Mesodermal cell (in vitro differentiated cells): ENCODE data around the gene OGFOD2. TPM values are rescaled to one million over a fixed set of nuclear protein-coding genes. Genes with fewer than 3 reads are reported as not detected.

ENCODE experiments used
- H3K27ac ChIP-seq: 2 replicates; pipeline ENCODE4 v1.7.0; 2013; ENCODE audit warnings: mild to moderate bottlenecking, low read depth, low read length, moderate library complexity; ENCODE audit not compliant: severe bottlenecking
- H3K36me3 ChIP-seq: 2 replicates; pipeline ENCODE4 v1.7.1; 2013; ENCODE audit warnings: mild to moderate bottlenecking, low read length, moderate library complexity; ENCODE audit not compliant: control insufficient read depth, insufficient read depth
- H3K4me1 ChIP-seq: one replicate; pipeline ENCODE4 v1.7.1; 2013; ENCODE audit warnings: mild to moderate bottlenecking, low read length; ENCODE audit not compliant: insufficient read depth, control insufficient read depth, poor library complexity, severe bottlenecking
- H3K4me3 ChIP-seq: 2 replicates; pipeline ENCODE4 v1.7.0; 2013; ENCODE audit warnings: low read length, control low read depth, mild to moderate bottlenecking; ENCODE audit not compliant: insufficient read depth, poor library complexity, severe bottlenecking; ENCODE audit errors: extremely low read depth
- H3K9me3 ChIP-seq: 2 replicates; pipeline ENCODE4 v1.7.1; 2013; ENCODE audit warnings: mild to moderate bottlenecking, low read length, moderate library complexity; ENCODE audit not compliant: control insufficient read depth
- whole genome bisulfite sequencing, 2 experiments: methylation state at CpG; one replicate each; pipeline ENCODE4 v1.1.5; 2013; ENCODE audit warnings: missing lambda C conversion rate in 2 of 2; ENCODE audit not compliant: insufficient coverage in 2 of 2; 5-methylcytosine and 5-hydroxymethylcytosine counted together
- polyA plus RNA-seq, 2 experiments: library from polyadenylated mRNA; stranded (reverse); fragments of 50-300 nt; gene quantifications; one replicate each; pipeline ENCODE4 v1.2.3, GENCODE V29; 2013

The OGFOD2 gene
- polyA plus RNA-seq (2013, experiment 1 of 2), result 7.4 TPM
- polyA plus RNA-seq (2013, experiment 2 of 2), result 9.9 TPM

DNA sequence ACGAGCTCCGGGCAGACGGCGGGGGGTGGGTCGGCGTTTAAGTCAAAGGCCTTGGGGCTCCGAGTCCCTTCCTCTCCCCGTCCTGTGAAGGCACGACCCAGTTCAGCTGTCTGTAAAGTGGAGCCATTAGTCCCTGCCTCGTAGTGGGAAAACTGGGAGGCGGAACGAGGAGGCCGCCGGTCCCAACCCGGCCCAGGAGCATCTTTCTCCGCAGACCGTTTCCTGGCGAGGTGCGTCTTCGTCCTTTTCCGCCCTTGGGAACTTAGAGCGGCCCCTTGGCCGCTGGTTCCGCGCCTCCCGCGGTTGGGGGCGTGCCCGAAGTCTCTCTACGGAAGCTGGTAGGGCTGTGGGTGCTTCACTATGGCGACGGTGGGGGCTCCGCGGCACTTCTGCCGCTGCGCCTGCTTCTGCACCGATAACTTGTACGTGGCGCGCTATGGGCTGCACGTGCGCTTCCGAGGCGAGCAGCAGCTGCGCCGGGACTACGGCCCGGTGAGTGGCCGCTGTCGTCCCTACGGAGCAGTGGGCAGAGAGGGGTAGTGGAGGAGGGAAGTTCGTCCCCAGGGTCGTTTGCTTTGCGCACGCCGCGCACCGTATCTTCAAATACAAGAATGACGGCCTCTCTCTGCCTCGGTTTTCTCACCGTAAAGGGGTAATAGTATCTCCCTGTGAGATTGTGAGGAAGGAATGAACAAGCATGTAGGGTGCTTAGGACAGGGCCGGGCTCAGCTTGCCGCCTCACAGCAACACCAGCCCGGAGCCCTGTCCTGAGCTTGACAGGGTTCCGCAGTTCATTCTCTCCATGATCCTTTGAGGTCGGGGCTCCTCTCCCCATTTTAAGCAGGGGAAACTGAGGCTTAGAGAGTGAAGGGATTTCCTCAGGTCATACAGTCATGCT is at the start of gene OGFOD2:
Gene OGFOD2, plus strand, starts transcription at position 353 of the 898 bp plus-strand sequence. Its CDS starts 8 bp downstream, at position 361.
- WGBS, 2 experiments, result 1% methylated on average over 55 to 59 of the region's 66 CpGs
- Histone ChIP-seq H3K27ac (peak within 1 kb of the TSS; percentile 97), H3K9me3 (no peaks in the 10 kb centered on the region), H3K4me1 (peaks cover 18% of the 10 kb centered on the region), H3K36me3 (peaks cover 27% of the 10 kb centered on the region), H3K4me3 (peak within 1 kb of the TSS; percentile 97)

DNA sequence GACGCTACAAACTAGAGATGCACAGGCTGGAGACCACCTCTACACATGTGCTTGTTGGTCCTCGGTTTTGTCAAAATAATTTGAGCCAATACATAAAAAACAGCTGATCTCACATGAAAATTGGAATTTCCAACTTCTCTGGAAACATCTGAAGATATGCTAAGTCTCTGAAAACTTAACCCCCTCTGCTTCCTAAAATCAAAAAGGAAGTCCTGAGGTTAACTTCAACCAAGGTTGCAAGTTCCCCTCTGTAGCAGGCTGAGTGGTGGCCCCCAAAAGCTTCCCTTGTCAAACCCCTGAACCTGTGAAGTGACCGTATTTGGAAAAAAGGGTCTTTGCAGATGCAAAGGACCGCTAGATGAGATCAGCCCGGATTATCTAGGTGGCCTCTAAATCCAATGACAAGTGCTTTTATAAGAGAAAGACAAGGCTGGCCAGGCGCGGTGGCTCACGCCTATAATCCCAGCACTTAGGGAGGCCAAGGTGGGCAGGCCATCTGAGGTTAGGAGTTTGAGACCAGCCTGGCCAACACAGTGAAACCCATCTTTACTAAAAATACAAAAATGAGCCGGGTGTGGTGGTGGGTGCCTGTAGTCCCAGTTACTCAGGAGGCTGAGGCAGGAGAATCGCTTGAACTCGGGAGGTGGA is 47.2 kb upstream of the OGFOD2 start:
- no peak overlapping the region for H3K27ac ChIP-seq
- H3K9me3 ChIP-seq, result no peaks in the 10 kb centered on the region
- no peak overlapping the region for H3K4me3 ChIP-seq
- whole genome bisulfite sequencing, 2 experiments, result 89 to 94% methylated on average over 8 of the region's 11 CpGs
- H3K4me1 ChIP-seq, result no peaks in the 10 kb centered on the region
- H3K36me3 ChIP-seq, result no peaks in the 10 kb centered on the region

DNA sequence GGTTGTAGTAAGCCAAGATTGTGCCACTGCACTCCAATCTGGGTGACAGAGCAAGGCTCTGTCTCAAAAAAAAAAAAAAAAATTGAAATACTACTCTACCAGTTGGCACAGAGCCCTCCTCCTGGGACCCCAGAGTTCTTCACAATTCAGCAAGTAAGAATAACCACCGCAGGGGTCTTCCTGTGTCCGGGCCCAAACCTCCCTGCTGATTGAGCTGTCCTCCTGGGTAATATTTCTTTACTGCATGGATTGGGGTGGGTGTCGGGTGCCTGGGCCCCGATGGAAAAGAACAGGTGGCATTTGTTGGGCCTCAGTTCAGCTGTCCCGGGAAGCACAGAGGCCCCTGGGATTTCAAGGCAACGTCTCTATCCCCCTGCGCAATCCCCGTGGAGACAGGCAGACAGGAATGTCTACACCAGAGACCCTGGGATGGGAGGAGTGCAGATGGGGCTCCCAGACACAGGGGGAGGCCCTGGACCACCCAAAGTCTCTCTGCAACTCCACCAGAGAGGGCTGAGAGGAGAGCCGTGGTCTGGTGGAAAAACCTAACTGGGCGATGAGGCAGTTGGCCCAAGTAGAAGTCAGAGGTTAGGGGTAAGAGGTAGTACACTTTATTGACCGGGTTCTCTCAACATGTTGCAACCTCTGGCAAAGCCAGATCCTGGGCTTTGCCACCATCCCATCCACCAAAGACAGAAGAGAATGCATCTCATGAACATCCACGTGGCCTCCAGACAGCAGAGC is 46.5 kb upstream of the OGFOD2 start:
- Histone ChIP-seq H3K27ac (no peak overlapping the region), H3K4me1 (no peaks in the 10 kb centered on the region), H3K4me3 (no peak overlapping the region), H3K9me3 (no peaks in the 10 kb centered on the region), H3K36me3 (no peaks in the 10 kb centered on the region)
- WGBS, 2 experiments, result 83 to 85% methylated on average over 8 to 9 of the region's 12 CpGs

DNA sequence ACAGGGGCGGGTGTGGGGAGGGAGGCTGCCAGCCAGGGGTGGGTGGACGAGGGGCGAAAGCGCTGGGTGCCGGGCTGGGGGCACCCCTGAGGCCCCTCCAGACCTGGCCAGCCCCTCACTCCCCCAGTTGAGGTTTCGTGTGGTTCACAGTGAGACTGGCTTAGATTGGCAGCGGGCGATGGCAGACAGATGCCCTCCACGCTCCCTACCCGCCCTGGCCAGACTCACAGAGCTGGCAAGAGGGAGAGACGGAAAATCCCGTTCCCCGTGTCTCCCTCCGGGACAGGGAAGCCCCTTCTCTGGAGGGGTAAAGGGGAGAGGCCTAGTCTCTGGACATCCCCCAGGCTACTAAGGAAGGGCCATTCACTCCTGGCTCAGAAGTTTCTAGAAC is 45.9 kb upstream of the OGFOD2 start:
- Histone ChIP-seq H3K4me1 (no peaks in the 10 kb centered on the region), H3K9me3 (no peaks in the 10 kb centered on the region), H3K27ac (no peak overlapping the region), H3K36me3 (no peaks in the 10 kb centered on the region), H3K4me3 (no peak overlapping the region)
- WGBS, 2 experiments, result 86 to 97% methylated on average over 13 to 14 of the region's 14 CpGs

DNA sequence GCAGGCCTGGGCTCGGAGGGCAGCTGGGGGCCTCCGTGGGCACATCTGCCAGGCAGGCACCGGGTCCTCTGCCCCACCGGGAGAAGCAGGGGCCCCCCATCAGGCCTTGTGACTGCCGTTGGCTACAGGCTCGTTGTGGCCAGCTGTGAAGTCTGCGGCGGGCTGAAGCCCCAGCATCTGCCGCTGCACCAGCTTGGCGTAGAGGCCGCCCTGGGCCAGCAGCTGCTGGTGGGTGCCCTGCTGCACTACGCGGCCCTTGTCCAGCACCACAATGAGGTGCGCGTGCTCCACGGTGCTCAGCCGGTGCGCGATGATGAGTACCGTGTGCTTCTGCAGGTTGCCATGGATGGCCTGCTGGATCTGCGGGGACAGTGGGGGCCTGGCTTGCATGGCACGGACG is 45.2 kb upstream of the OGFOD2 start:
- Histone ChIP-seq H3K27ac (no peak overlapping the region), H3K9me3 (no peaks in the 10 kb centered on the region), H3K4me3 (no peak overlapping the region), H3K36me3 (no peaks in the 10 kb centered on the region), H3K4me1 (no peaks in the 10 kb centered on the region)
- 94 to 95% methylated on average over 21 to 23 of the region's 23 CpGs for WGBS, 2 experiments

DNA sequence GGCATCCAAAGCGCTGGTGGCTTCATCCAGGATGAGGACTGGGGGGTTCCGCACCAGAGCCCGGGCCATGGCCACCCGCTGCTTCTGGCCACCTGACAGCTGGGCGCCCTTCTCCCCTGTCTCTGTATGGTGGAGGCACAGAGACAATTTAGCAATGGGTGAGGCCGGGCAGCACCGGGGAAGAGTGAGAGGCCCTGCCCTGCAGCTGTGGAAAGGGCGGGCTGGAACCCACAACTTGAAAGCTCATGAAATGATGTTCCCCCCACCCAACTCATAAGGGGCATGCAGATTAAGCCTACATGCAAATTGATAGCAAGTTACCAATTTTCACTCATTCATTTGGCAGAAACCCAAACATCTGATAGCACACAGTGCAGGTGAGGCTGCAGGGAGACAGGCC is 42.8 kb upstream of the OGFOD2 start:
- WGBS, 2 experiments, result 90 to 97% methylated on average over 5 to 8 of the region's 8 CpGs
- Histone ChIP-seq H3K27ac (no peak overlapping the region), H3K4me1 (no peaks in the 10 kb centered on the region), H3K9me3 (no peaks in the 10 kb centered on the region), H3K36me3 (no peaks in the 10 kb centered on the region), H3K4me3 (no peak overlapping the region)

DNA sequence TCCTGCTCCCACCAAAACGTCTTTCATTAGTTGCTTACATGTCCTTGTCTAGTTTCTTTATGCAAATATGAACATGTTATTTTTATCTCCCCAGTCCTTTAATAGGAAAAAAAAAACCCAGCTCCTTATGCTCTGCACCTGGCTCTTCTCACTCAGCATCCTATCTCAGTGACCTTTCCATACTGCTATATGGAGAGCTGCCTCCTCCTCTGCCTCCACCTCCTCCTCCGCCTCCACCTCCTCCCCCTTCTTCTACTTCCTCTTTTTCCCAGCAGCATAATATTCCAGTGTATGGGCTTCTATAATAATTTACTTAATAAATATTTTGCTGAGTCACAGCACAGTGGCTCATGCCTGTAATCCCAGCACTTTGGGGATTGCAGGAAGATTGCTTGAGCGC is 40.3 kb upstream of the OGFOD2 start:
- H3K27ac ChIP-seq, result no peak overlapping the region
- no peaks in the 10 kb centered on the region for H3K9me3 ChIP-seq
- WGBS, 2 experiments, result 91 to 100% methylated on average over 1 of the region's 3 CpGs

DNA sequence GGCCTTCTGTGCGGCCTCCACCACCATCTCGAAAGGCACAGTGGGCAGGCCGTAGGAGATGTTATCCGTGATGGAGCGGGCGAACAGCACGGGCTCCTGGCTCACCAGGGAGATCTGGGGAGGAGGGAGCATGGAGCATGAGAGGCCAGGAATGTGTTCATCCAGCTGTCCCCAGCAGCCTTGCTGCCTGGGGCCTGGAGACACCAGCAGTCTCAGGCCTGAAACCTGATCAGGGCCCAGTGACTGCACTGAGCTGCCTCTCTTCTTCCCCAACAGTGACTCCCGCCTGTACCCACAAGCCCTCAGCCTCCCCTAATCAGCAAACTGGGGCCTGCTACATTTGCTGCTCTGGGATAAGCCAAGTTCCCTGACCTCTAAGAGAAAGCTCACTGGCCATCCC is 39.7 kb upstream of the OGFOD2 start:
- WGBS, 2 experiments, result 96 to 97% methylated on average over 4 to 5 of the region's 8 CpGs
- H3K9me3 ChIP-seq, result no peaks in the 10 kb centered on the region
- no peak overlapping the region for H3K4me3 ChIP-seq
- no peaks in the 10 kb centered on the region for H3K36me3 ChIP-seq
- H3K4me1 ChIP-seq, result no peaks in the 10 kb centered on the region
- H3K27ac ChIP-seq, result peak overlapping the region; percentile 41

More for the DNA sequence above, 40.3 kb upstream of the OGFOD2 start:
- Histone ChIP-seq H3K4me1 (no peaks in the 10 kb centered on the region), H3K4me3 (no peak overlapping the region), H3K36me3 (no peaks in the 10 kb centered on the region)

DNA sequence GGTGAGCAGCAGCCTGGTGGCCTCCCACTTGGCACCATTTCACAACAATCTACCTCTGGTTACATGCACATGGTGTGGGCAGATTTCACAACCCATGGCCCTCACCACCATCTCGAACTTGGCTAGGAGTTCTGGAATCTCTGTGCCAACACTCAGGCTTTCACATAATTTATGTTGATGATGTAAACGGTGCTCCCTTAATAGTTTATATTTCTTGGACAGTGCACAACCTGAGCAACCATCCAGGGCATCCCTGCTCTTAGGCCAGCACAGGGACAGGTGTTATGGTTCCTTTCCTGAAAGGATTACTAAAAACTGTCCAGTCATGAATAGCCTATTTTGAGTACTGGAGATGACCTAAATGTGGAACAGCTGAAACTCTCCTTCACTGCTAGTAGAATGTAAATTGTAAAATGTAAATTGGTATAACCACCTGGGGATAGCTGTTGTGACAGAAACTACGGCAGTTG is 37.4 kb upstream of the OGFOD2 start:
- H3K4me1 ChIP-seq, result peaks cover under 1% of the 10 kb centered on the region
- H3K27ac ChIP-seq, result no peak overlapping the region
- no peak overlapping the region for H3K4me3 ChIP-seq
- H3K36me3 ChIP-seq, result no peaks in the 10 kb centered on the region
- H3K9me3 ChIP-seq, result no peaks in the 10 kb centered on the region
- 100% methylated on average over 1 to 2 of the region's 3 CpGs for WGBS, 2 experiments

DNA sequence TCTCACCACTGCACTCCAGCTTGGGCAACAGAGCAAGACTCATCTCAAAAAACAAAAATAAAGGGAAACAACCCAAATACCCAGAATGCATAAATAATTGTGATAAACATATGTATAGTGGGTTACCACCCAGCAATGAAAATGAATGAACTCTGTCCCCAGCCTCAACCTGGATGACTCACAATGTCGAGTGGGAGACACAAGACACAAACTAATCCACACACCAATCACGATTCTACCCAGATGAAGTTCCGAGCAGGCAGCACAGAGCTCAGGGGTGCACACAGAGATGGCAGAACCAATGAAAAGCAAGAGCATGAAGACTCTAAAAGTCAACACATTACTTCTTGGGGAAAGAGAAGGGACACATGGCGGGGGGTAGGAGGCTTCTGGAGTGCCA is 35.9 kb upstream of the OGFOD2 start:
- Histone ChIP-seq H3K9me3 (no peaks in the 10 kb centered on the region), H3K4me3 (no peak overlapping the region), H3K27ac (no peak overlapping the region), H3K36me3 (no peaks in the 10 kb centered on the region), H3K4me1 (peaks cover 5% of the 10 kb centered on the region)
- 92 to 100% methylated on average over 1 to 2 of the region's 4 CpGs for WGBS, 2 experiments
